ENCODE results near the gene MRPL53.

- no peak for TF ChIP-seq CTCF (IDR thresholded peaks at IDR 0.05; ENCODE audit: low read depth, low read length, missing input control)
- TF ChIP-seq RAD21 (IDR thresholded peaks at IDR 0.05), result no peak
- TF ChIP-seq YY1 (IDR thresholded peaks at IDR 0.05), result no peak
- TF ChIP-seq, protein P1, sequence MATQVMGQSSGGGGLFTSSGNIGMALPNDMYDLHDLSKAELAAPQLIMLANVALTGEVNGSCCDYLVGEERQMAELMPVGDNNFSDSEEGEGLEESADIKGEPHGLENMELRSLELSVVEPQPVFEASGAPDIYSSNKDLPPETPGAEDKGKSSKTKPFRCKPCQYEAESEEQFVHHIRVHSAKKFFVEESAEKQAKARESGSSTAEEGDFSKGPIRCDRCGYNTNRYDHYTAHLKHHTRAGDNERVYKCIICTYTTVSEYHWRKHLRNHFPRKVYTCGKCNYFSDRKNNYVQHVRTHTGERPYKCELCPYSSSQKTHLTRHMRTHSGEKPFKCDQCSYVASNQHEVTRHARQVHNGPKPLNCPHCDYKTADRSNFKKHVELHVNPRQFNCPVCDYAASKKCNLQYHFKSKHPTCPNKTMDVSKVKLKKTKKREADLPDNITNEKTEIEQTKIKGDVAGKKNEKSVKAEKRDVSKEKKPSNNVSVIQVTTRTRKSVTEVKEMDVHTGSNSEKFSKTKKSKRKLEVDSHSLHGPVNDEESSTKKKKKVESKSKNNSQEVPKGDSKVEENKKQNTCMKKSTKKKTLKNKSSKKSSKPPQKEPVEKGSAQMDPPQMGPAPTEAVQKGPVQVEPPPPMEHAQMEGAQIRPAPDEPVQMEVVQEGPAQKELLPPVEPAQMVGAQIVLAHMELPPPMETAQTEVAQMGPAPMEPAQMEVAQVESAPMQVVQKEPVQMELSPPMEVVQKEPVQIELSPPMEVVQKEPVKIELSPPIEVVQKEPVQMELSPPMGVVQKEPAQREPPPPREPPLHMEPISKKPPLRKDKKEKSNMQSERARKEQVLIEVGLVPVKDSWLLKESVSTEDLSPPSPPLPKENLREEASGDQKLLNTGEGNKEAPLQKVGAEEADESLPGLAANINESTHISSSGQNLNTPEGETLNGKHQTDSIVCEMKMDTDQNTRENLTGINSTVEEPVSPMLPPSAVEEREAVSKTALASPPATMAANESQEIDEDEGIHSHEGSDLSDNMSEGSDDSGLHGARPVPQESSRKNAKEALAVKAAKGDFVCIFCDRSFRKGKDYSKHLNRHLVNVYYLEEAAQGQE (IDR thresholded peaks at IDR 0.05), result no peak
These were observed 34.2 kb downstream of the MRPL53 start for GRCh38 chr2:74438248-74438647.
